ENCODE measurements around the gene SYPL2. TPM values are rescaled to one million over a fixed set of nuclear protein-coding genes. Genes with fewer than 3 reads are reported as not detected.
"Not testable (repeated sequence)": the region's sequence is repeated elsewhere in the genome, so short reads cannot be mapped to it uniquely, and the experiment has no call there.

SYPL2 gene
- total RNA-seq, 1 experiment from 2014 or later = not detected

- Histone ChIP-seq H3K27ac (ENCODE audit: low read length) (no peak overlapping the region), H3K27me3 (ENCODE audit: low read length) (no peaks in the 10 kb centered on the region), H3K4me2 (ENCODE audit: low read depth, low read length, poor library complexity, severe bottlenecking) (no peak overlapping the region), H3K36me3 (ENCODE audit: insufficient read depth, low read length) (no peaks in the 10 kb centered on the region), H4K20me1 (ENCODE audit: insufficient read depth, low read depth, low read length) (no peaks in the 10 kb centered on the region), H3K9ac (ENCODE audit: low read length) (no peak overlapping the region), H3K79me2 (ENCODE audit: low read length) (no peaks in the 10 kb centered on the region), H3K9me2 (replicated peaks; ENCODE audit: insufficient read depth, low read length) (no peaks in the 10 kb centered on the region), H3K4me3 (ENCODE audit: low read length) (no peak overlapping the region), H3K9me3 (ENCODE audit: low read length) (0 out of 2 replicates have a peak, but pooled peaks cover 3% of the 10 kb centered on the region), H3K4me1 (ENCODE audit: low read length) (no peaks in the 10 kb centered on the region), H2AFZ (ENCODE audit: low read length) (no peak overlapping the region)
- no peak for DNase-seq
Observed at GRCh38 chr1:109457819-109458218, 8.5 kb upstream of the SYPL2 start.

GRCh38 chr1:109466125-109466451, 258 bp upstream of the SYPL2 start:
- Histone ChIP-seq H3K27me3 (ENCODE audit: low read length) (no peaks in the 10 kb centered on the region), H3K9ac (ENCODE audit: low read length) (no peak overlapping the region)
- no peak for DNase-seq

DNA sequence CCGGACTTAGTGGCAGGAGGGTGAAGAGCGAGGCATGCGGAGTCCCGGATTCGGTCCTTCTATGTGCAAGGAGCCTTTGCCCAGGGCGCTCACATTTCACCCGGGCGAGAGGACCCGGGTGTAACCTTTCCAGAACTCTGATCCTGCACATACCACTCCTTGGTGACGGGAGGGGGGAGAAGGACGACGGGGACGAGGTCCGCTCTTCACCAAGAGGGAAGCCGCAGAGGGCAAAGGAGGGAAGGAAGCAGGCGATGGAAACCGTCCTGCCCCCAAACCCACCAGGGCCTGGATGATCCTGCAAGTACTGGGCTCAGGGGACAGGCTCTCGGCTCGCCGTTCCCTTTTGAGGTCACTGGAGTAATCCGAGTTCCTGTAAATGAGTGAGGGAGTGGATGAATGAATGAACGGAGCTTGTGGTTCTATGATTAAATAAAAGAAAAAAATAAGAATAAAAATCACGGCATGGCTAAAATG, 993 bp downstream of the SYPL2 start:
- Histone ChIP-seq H3K9ac (ENCODE audit: low read length) (no peak overlapping the region), H3K27me3 (ENCODE audit: low read length) (no peaks in the 10 kb centered on the region), H3K9me3 (ENCODE audit: low read length) (no peaks in the 10 kb centered on the region), H3K36me3 (ENCODE audit: insufficient read depth, low read length) (no peaks in the 10 kb centered on the region), H3K79me2 (ENCODE audit: low read length) (no peaks in the 10 kb centered on the region), H3K4me2 (ENCODE audit: low read depth, low read length, poor library complexity, severe bottlenecking) (no peak overlapping the region), H2AFZ (ENCODE audit: low read length) (no peak overlapping the region), H3K4me3 (ENCODE audit: low read length) (no peak overlapping the region), H3K9me2 (replicated peaks; ENCODE audit: insufficient read depth, low read length) (no peaks in the 10 kb centered on the region), H3K27ac (ENCODE audit: low read length) (no peak overlapping the region), H3K4me1 (ENCODE audit: low read length) (no peaks in the 10 kb centered on the region), H4K20me1 (ENCODE audit: insufficient read depth, low read depth, low read length) (no peaks in the 10 kb centered on the region)
- no peak for DNase-seq

More at GRCh38 chr1:109466125-109466451, 258 bp upstream of the SYPL2 start:
- no peak overlapping the region for H3K4me2 ChIP-seq (ENCODE audit: low read depth, low read length, poor library complexity, severe bottlenecking)
- no peaks in the 10 kb centered on the region for H3K36me3 ChIP-seq (ENCODE audit: insufficient read depth, low read length)
- no peaks in the 10 kb centered on the region for H4K20me1 ChIP-seq (ENCODE audit: insufficient read depth, low read depth, low read length)
- no peaks in the 10 kb centered on the region for H3K79me2 ChIP-seq (ENCODE audit: low read length)
- no peaks in the 10 kb centered on the region for H3K4me1 ChIP-seq (ENCODE audit: low read length)
- no peak overlapping the region for H3K27ac ChIP-seq (ENCODE audit: low read length)
- H2AFZ ChIP-seq (ENCODE audit: low read length) = no peak overlapping the region
- no peaks in the 10 kb centered on the region for H3K9me3 ChIP-seq (ENCODE audit: low read length)
- H3K9me2 ChIP-seq (replicated peaks; ENCODE audit: insufficient read depth, low read length) = no peaks in the 10 kb centered on the region
- H3K4me3 ChIP-seq (ENCODE audit: low read length) = no peak overlapping the region

DNA sequence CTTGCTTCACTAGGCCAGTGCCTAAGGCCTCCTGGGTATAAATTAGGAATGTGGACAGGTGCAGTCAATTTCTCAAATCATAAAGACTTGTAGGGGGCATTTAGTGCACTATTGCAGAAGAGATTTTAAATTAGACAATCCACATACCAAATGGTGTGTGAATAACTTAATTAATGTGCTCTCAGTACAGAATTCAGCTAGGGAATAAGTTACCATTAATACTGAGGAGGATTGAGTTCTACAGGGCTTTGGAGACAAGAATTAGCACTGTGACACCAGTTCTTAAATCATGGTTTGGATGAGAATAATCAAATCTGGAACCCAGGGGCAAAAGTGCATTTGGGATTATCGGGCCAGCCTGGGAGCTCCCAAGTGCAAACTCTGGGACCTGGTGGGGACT, 1.7 kb downstream of the SYPL2 start:
- Histone ChIP-seq H3K27me3 (ENCODE audit: low read length) (no peaks in the 10 kb centered on the region), H3K79me2 (ENCODE audit: low read length) (no peaks in the 10 kb centered on the region), H3K4me2 (ENCODE audit: low read depth, low read length, poor library complexity, severe bottlenecking) (no peak overlapping the region), H3K9me3 (ENCODE audit: low read length) (no peaks in the 10 kb centered on the region), H3K4me1 (ENCODE audit: low read length) (no peaks in the 10 kb centered on the region), H3K9ac (ENCODE audit: low read length) (no peak overlapping the region), H3K4me3 (ENCODE audit: low read length) (no peak overlapping the region), H3K9me2 (replicated peaks; ENCODE audit: insufficient read depth, low read length) (no peaks in the 10 kb centered on the region), H2AFZ (ENCODE audit: low read length) (no peak overlapping the region), H4K20me1 (ENCODE audit: insufficient read depth, low read depth, low read length) (no peaks in the 10 kb centered on the region), H3K36me3 (ENCODE audit: insufficient read depth, low read length) (no peaks in the 10 kb centered on the region), H3K27ac (ENCODE audit: low read length) (no peak overlapping the region)
- DNase-seq = no peak

- no peak overlapping the region for H3K4me2 ChIP-seq (ENCODE audit: low read depth, low read length, poor library complexity, severe bottlenecking)
- no peak overlapping the region for H3K9ac ChIP-seq (ENCODE audit: low read length)
- H3K4me1 ChIP-seq (ENCODE audit: low read length) = no peaks in the 10 kb centered on the region
- no peak overlapping the region for H3K4me3 ChIP-seq (ENCODE audit: low read length)
- no peaks in the 10 kb centered on the region for H4K20me1 ChIP-seq (ENCODE audit: insufficient read depth, low read depth, low read length)
- H3K9me2 ChIP-seq (replicated peaks; ENCODE audit: insufficient read depth, low read length) = no peaks in the 10 kb centered on the region
- no peaks in the 10 kb centered on the region for H3K36me3 ChIP-seq (ENCODE audit: insufficient read depth, low read length)
- DNase-seq = no peak
- H3K27me3 ChIP-seq (ENCODE audit: low read length) = no peaks in the 10 kb centered on the region
- H3K27ac ChIP-seq (ENCODE audit: low read length) = no peak overlapping the region
- H2AFZ ChIP-seq (ENCODE audit: low read length) = no peak overlapping the region
- H3K79me2 ChIP-seq (ENCODE audit: low read length) = no peaks in the 10 kb centered on the region
- H3K9me3 ChIP-seq (ENCODE audit: low read length) = no peaks in the 10 kb centered on the region
Observed at GRCh38 chr1:109468903-109469302, 2.6 kb downstream of the SYPL2 start.

DNA sequence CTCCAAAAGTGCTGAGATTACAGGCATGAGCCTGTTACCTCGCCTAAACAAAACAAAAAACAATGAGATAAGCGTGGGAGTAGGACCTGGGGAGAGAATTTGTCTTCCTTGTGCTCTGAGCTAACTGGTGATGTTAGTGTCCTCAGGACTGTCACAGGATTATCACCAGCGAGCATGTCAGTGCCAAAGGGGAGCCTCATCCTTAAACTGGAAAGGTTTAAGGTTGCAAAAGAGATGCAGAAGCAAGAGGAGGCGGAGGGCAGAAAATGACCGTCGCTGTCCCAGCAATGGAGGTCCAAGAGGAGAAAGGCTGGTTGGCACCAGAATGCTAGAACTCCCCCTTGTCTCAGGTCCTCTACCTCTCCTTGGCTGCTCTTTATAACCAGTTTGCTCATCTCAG, 3.9 kb downstream of the SYPL2 start:
- Histone ChIP-seq H3K9me3 (ENCODE audit: low read length) (no peaks in the 10 kb centered on the region), H4K20me1 (ENCODE audit: insufficient read depth, low read depth, low read length) (no peaks in the 10 kb centered on the region), H3K4me1 (ENCODE audit: low read length) (no peaks in the 10 kb centered on the region), H3K79me2 (ENCODE audit: low read length) (no peaks in the 10 kb centered on the region), H3K4me3 (ENCODE audit: low read length) (no peak overlapping the region), H3K27me3 (ENCODE audit: low read length) (no peaks in the 10 kb centered on the region), H2AFZ (ENCODE audit: low read length) (no peak overlapping the region), H3K9ac (ENCODE audit: low read length) (no peak overlapping the region), H3K27ac (ENCODE audit: low read length) (no peak overlapping the region), H3K36me3 (ENCODE audit: insufficient read depth, low read length) (no peaks in the 10 kb centered on the region), H3K9me2 (replicated peaks; ENCODE audit: insufficient read depth, low read length) (no peaks in the 10 kb centered on the region), H3K4me2 (ENCODE audit: low read depth, low read length, poor library complexity, severe bottlenecking) (no peak overlapping the region)
- DNase-seq = no peak

DNA sequence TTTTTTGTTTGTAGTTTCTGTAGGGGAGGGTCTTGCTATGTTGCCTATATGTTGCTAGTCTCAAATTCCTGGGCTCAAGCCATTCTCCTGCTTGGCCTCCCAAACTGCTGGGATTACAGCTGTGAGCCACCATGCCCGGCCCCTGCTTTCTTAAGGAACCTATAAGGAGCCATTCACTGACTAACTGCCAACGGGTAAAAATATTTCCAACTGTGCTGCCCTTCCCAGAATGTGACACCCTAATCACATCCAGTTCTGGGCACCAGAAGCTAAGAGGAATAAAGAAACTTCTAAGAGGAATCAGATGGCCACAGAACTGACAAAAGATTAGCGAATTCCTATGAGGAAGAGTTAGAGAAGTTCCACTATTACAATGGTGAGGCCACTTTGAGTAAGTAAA, 6.4 kb downstream of the SYPL2 start:
- no peaks in the 10 kb centered on the region for H3K27me3 ChIP-seq (ENCODE audit: low read length)
- H3K79me2 ChIP-seq (ENCODE audit: low read length) = no peaks in the 10 kb centered on the region
- H3K4me2 ChIP-seq (ENCODE audit: low read depth, low read length, poor library complexity, severe bottlenecking) = no peak overlapping the region
- H3K9ac ChIP-seq (ENCODE audit: low read length) = no peak overlapping the region
- no peaks in the 10 kb centered on the region for H3K9me2 ChIP-seq (replicated peaks; ENCODE audit: insufficient read depth, low read length)
- no peak overlapping the region for H2AFZ ChIP-seq (ENCODE audit: low read length)
- no peak overlapping the region for H3K27ac ChIP-seq (ENCODE audit: low read length)
- no peaks in the 10 kb centered on the region for H3K9me3 ChIP-seq (ENCODE audit: low read length)
- H3K36me3 ChIP-seq (ENCODE audit: insufficient read depth, low read length) = no peaks in the 10 kb centered on the region
- DNase-seq = no peak
- H4K20me1 ChIP-seq (ENCODE audit: insufficient read depth, low read depth, low read length) = no peaks in the 10 kb centered on the region
- H3K4me1 ChIP-seq (ENCODE audit: low read length) = no peaks in the 10 kb centered on the region
- H3K4me3 ChIP-seq (ENCODE audit: low read length) = no peak overlapping the region

- not testable (repeated sequence) for H3K27me3 ChIP-seq (ENCODE audit: low read length); H3K4me2 ChIP-seq (ENCODE audit: low read depth, low read length, poor library complexity, severe bottlenecking); H3K9me3 ChIP-seq (ENCODE audit: low read length); H3K27ac ChIP-seq (ENCODE audit: low read length); H3K36me3 ChIP-seq (ENCODE audit: insufficient read depth, low read length); H3K9me2 ChIP-seq (replicated peaks; ENCODE audit: insufficient read depth, low read length); H3K4me3 ChIP-seq (ENCODE audit: low read length); H3K4me1 ChIP-seq (ENCODE audit: low read length); H3K9ac ChIP-seq (ENCODE audit: low read length); H3K79me2 ChIP-seq (ENCODE audit: low read length); H2AFZ ChIP-seq (ENCODE audit: low read length); H4K20me1 ChIP-seq (ENCODE audit: insufficient read depth, low read depth, low read length); DNase-seq
Observed at GRCh38 chr1:109473284-109474057, 7.1 kb downstream of the SYPL2 start.

All from Karpas-422 (cell line).